ENCODE data around the gene AKAP8L. TPM values are rescaled to one million over a fixed set of nuclear protein-coding genes. Genes with fewer than 3 reads are reported as not detected.

Gene AKAP8L
- total RNA-seq, 4 donors from 2014 or later, result 112 to 329 (median 172) TPM

DNA sequence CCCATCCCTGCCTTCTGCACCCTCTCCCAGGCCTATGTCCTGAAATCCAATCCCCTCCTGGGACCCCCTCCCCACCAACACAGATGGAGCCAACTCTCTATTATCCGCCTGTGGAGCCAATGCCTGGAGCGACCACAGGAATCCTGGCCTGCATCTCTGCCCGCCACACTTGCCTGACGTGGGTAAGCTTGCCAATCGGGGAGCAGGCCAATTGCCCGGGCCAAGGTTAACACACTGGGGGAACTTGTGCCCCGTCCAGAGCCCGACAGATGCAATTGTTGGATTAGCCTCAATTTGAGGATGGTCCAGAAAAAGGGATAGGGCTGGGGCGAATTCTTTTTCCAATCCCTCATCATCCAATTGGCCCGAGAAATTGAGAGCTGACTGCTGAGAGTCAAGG is 25.1 kb upstream of the AKAP8L start:
- no peaks in the 10 kb centered on the region for H3K36me3 ChIP-seq
- no peak overlapping the region for H3K4me3 ChIP-seq
- H3K9me3 ChIP-seq, result no peaks in the 10 kb centered on the region
- TF ChIP-seq CTCF (IDR thresholded peaks at IDR 0.05), result no peak
- TF ChIP-seq EP300 (IDR thresholded peaks at IDR 0.05; ENCODE audit: low read depth), result no peak
- no peak for TF ChIP-seq POLR2A (IDR thresholded peaks at IDR 0.05)
- TF ChIP-seq POLR2AphosphoS5 (IDR thresholded peaks at IDR 0.05), result no peak
- no peak overlapping the region for H3K27ac ChIP-seq
- peaks cover 0 to 4% (median 3%) of the 10 kb centered on the region in 4 donors for H3K4me1 ChIP-seq
- no peaks in the 10 kb centered on the region for H3K27me3 ChIP-seq
- intact Hi-C loops (cut with DNase I; ENCODE audit: low total_unique reads), result no loop called here
- in situ Hi-C loops (cut with MboI; ENCODE audit: low pct_ligation_motif_present in 1 of 4, low pct_unique_long_range_greater_than_20kb in 1 of 4, low sequenced_read_pairs in 3 of 4), result loop anchor here in 1 of 4 donors (25.0 kb wide), 1 partner anchor 182 kb away; no protein-coding TSS in a partner anchor
- WGBS, 2 donors (ENCODE audit: low coverage in 1 of 2), result 92 to 94% methylated on average over 2 to 10 of the region's 10 CpGs
- DNase-seq, result no peak

GRCh38 chr19:15443325-15443724 is 24.5 kb upstream of the AKAP8L start:
- 75 to 100% methylated on average over 2 to 3 of the region's 3 CpGs for WGBS, 2 donors (ENCODE audit: low coverage in 1 of 2)
- TF ChIP-seq CTCF (IDR thresholded peaks at IDR 0.05) (no peak), POLR2A (IDR thresholded peaks at IDR 0.05) (no peak), POLR2AphosphoS5 (IDR thresholded peaks at IDR 0.05) (no peak), EP300 (IDR thresholded peaks at IDR 0.05; ENCODE audit: low read depth) (no peak)

GRCh38 chr19:15442142-15442920 is 23.5 kb upstream of the AKAP8L start:
- Histone ChIP-seq H3K4me3 (no peak overlapping the region), H3K27me3 (no peaks in the 10 kb centered on the region), H3K36me3 (no peaks in the 10 kb centered on the region), H3K27ac (no peak overlapping the region), H3K4me1 (peaks cover 0 to 6% (median 0%) of the 10 kb centered on the region in 4 donors), H3K9me3 (no peaks in the 10 kb centered on the region)
- TF ChIP-seq POLR2AphosphoS5 (IDR thresholded peaks at IDR 0.05) (no peak), POLR2A (IDR thresholded peaks at IDR 0.05) (no peak), EP300 (IDR thresholded peaks at IDR 0.05; ENCODE audit: low read depth) (no peak), CTCF (IDR thresholded peaks at IDR 0.05) (no peak)
- intact Hi-C loops (cut with DNase I; ENCODE audit: low total_unique reads), result no loop called here
- DNase-seq, result no peak
- 80 to 91% methylated on average over 1 to 13 of the region's 13 CpGs for WGBS, 2 donors (ENCODE audit: low coverage in 1 of 2)
- in situ Hi-C loops (cut with MboI; ENCODE audit: low pct_ligation_motif_present in 1 of 4, low pct_unique_long_range_greater_than_20kb in 1 of 4, low sequenced_read_pairs in 3 of 4), result loop anchor here in 1 of 4 donors (25.0 kb wide), 1 partner anchor 180 kb away; no protein-coding TSS in a partner anchor

More at GRCh38 chr19:15443325-15443724, 24.5 kb upstream of the AKAP8L start:
- H3K36me3 ChIP-seq, result no peaks in the 10 kb centered on the region
- DNase-seq, result no peak
- intact Hi-C loops (cut with DNase I; ENCODE audit: low total_unique reads) (no loop called here), in situ Hi-C loops (cut with MboI; ENCODE audit: low pct_ligation_motif_present in 1 of 4, low pct_unique_long_range_greater_than_20kb in 1 of 4, low sequenced_read_pairs in 3 of 4) (loop anchor here in 1 of 4 donors (25.0 kb wide), 1 partner anchor 181 kb away; no protein-coding TSS in a partner anchor)
- no peaks in the 10 kb centered on the region for H3K4me1 ChIP-seq
- no peak overlapping the region for H3K27ac ChIP-seq
- H3K4me3 ChIP-seq, result no peak overlapping the region
- no peaks in the 10 kb centered on the region for H3K27me3 ChIP-seq
- H3K9me3 ChIP-seq, result no peaks in the 10 kb centered on the region

DNA sequence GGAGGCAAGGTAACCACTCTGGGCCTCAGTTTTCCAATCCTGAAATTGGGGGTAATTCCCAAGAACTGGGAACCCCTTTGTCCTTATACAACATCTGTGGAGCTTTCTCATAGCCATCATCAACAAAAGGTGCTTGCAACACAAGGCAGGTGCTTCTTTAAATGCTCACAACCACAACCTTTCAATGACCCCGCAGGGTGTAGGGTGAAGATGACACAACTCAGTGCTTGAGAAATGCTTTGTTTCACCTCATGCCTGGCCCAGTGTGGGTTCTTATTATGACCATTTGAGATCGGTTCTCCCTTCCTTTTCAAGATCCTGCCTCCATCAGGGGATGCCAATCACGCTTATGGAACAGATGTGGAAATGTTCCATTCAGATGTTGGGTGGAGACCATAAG is 22.5 kb upstream of the AKAP8L start:
- WGBS, 2 donors (ENCODE audit: low coverage in 1 of 2), result 64 to 80% methylated on average over 1 to 3 of the region's 3 CpGs
- Histone ChIP-seq H3K27me3 (no peaks in the 10 kb centered on the region), H3K9me3 (no peaks in the 10 kb centered on the region), H3K4me3 (no peak overlapping the region), H3K36me3 (no peaks in the 10 kb centered on the region), H3K4me1 (peaks cover 0 to 6% (median 0%) of the 10 kb centered on the region in 4 donors), H3K27ac (no peak overlapping the region)
- intact Hi-C loops (cut with DNase I; ENCODE audit: low total_unique reads), result no loop called here
- no peak for DNase-seq
- in situ Hi-C loops (cut with MboI; ENCODE audit: low pct_ligation_motif_present in 1 of 4, low pct_unique_long_range_greater_than_20kb in 1 of 4, low sequenced_read_pairs in 3 of 4), result loop anchor here in 1 of 4 donors (25.0 kb wide), 1 partner anchor 179 kb away; no protein-coding TSS in a partner anchor
- TF ChIP-seq POLR2A (IDR thresholded peaks at IDR 0.05), result no peak
- TF ChIP-seq EP300 (IDR thresholded peaks at IDR 0.05; ENCODE audit: low read depth), result no peak
- TF ChIP-seq CTCF (IDR thresholded peaks at IDR 0.05), result no peak
- no peak for TF ChIP-seq POLR2AphosphoS5 (IDR thresholded peaks at IDR 0.05)

All from transverse colon (tissue), 4 donors.